SK-N-SH treated with all-trans-retinoic acid at 6 μM for 48 hours (cell line): ENCODE results near the gene COL23A1.

Source experiments
- ATAC-seq: fragments of 200-7000 bp; cut with Tn5 transposase; 3 replicates; pipeline ENCODE4 v1.9.1; 2020; ENCODE audit warnings: mild to moderate bottlenecking, moderate library complexity
- BACH2 ChIP-seq: fragments of 250-450 bp; sonication (Bioruptor Pico); IDR thresholded peaks from 2 replicates; pipeline ENCODE4 v1.9.0; 2021; ENCODE audit warnings: mild to moderate bottlenecking, borderline replicate concordance
- CSDC2 ChIP-seq: fragments of 250-450 bp; sonication (Bioruptor Pico); IDR thresholded peaks from 2 replicates; pipeline ENCODE4 v1.5.0; 2020; ENCODE audit warnings: mild to moderate bottlenecking, moderate library complexity
- ESRRG ChIP-seq: fragments of 250-450 bp; sonication (Bioruptor Pico); IDR thresholded peaks from 2 replicates; pipeline ENCODE4 v1.6.1; 2021; ENCODE audit warnings: mild to moderate bottlenecking
- GLIS3 ChIP-seq: fragments of 250-450 bp; sonication (Bioruptor Pico); IDR thresholded peaks from 2 replicates; pipeline ENCODE4 v1.5.0; 2020; ENCODE audit warnings: mild to moderate bottlenecking, moderate library complexity
- ISL1 ChIP-seq: fragments of 250-450 bp; sonication (Bioruptor Pico); IDR thresholded peaks from 2 replicates; pipeline ENCODE4 v2.1.2; 2022; ENCODE audit warnings: mild to moderate bottlenecking, moderate library complexity
- OSR1 ChIP-seq: fragments of 250-450 bp; sonication (Bioruptor Pico); IDR thresholded peaks from 2 replicates; pipeline ENCODE4 v1.8.0; 2022; ENCODE audit warnings: moderate library complexity, mild to moderate bottlenecking, inconsistent platforms
- PPARA ChIP-seq: fragments of 250-450 bp; sonication (Bioruptor Pico); IDR thresholded peaks from 2 replicates; pipeline ENCODE4 v1.5.0; 2020; ENCODE audit warnings: mild to moderate bottlenecking, borderline replicate concordance
- RARB ChIP-seq: fragments of 250-450 bp; sonication (Bioruptor Pico); IDR thresholded peaks from 2 replicates; pipeline ENCODE4 v1.8.0; 2021; ENCODE audit warnings: mild to moderate bottlenecking, moderate library complexity
- TCF4 ChIP-seq: fragments of 250-450 bp; sonication (Bioruptor Pico); IDR thresholded peaks from 2 replicates; pipeline ENCODE4 v1.8.0; 2021; ENCODE audit warnings: mild to moderate bottlenecking, moderate library complexity, borderline replicate concordance
- ZFP3 ChIP-seq: fragments of 250-450 bp; sonication (Bioruptor Pico); IDR thresholded peaks from 2 replicates; pipeline ENCODE4 v1.5.0; 2020; ENCODE audit warnings: mild to moderate bottlenecking, moderate library complexity
- ZFP30 ChIP-seq: fragments of 450-650 bp; formaldehyde crosslinking; IDR thresholded peaks from 2 replicates; pipeline ENCODE4 v1.5.0; 2022; ENCODE audit warnings: mild to moderate bottlenecking, moderate library complexity
- ZNF565 ChIP-seq: fragments of 450-650 bp; formaldehyde crosslinking; conservative IDR thresholded peaks from 2 replicates; pipeline ENCODE4 v1.5.0; 2020; ENCODE audit warnings: low read depth, mild to moderate bottlenecking, moderate library complexity
- ZNF8 ChIP-seq: fragments of 450-650 bp; formaldehyde crosslinking; IDR thresholded peaks from 2 replicates; pipeline ENCODE4 v1.5.0; 2020; ENCODE audit warnings: mild to moderate bottlenecking, moderate library complexity
- TF ChIP-seq, protein P1 (sequence below): fragments of 250-450 bp; sonication (Bioruptor Pico); IDR thresholded peaks from 2 replicates; pipeline ENCODE4 v1.5.0; 2020; ENCODE audit warnings: mild to moderate bottlenecking, moderate library complexity
- TF ChIP-seq, protein P2 (sequence below): fragments of 250-450 bp; sonication (Bioruptor Pico); IDR thresholded peaks from 2 replicates; pipeline ENCODE4 v1.5.1; 2021; ENCODE audit warnings: mild to moderate bottlenecking, moderate library complexity
- TF ChIP-seq, protein P3 (sequence below): fragments of 250-450 bp; sonication (Bioruptor Pico); IDR thresholded peaks from 2 replicates; pipeline ENCODE4 v1.5.1; 2020; ENCODE audit warnings: low read depth, mild to moderate bottlenecking, moderate library complexity
- TF ChIP-seq, protein P4 (sequence below): fragments of 250-450 bp; sonication (Bioruptor Pico); IDR thresholded peaks from 2 replicates; pipeline ENCODE4 v1.8.0; 2020; ENCODE audit warnings: mild to moderate bottlenecking, moderate library complexity, borderline replicate concordance
- TF ChIP-seq, protein P5 (sequence below): fragments of 250-450 bp; sonication (Bioruptor Pico); IDR thresholded peaks from 2 replicates; pipeline ENCODE4 v1.8.0; 2021; ENCODE audit warnings: low read depth, mild to moderate bottlenecking, moderate library complexity, borderline replicate concordance

COL23A1 gene

DNA sequence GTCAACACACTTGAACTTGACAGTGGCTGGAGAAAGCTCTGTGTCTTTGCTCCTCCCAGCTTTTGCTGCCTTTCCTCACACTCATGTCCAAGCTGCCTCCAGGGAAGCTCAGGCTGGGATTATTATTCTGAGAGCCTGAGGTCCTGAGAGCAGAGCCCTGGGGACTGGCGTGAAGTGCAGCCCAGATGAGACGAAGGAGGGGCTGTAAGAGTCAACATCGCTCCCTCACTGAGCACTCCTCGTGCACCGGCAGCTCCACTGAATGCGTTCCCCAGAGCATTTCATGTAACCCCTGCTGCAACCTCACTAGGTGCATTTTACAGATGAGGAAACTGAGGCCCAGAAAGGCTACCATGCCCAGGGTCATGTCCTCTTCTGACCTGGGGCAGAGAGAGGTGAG lies 294.1 kb downstream of the COL23A1 start:
- ATAC-seq = no peak
- TF ChIP-seq, protein P1, sequence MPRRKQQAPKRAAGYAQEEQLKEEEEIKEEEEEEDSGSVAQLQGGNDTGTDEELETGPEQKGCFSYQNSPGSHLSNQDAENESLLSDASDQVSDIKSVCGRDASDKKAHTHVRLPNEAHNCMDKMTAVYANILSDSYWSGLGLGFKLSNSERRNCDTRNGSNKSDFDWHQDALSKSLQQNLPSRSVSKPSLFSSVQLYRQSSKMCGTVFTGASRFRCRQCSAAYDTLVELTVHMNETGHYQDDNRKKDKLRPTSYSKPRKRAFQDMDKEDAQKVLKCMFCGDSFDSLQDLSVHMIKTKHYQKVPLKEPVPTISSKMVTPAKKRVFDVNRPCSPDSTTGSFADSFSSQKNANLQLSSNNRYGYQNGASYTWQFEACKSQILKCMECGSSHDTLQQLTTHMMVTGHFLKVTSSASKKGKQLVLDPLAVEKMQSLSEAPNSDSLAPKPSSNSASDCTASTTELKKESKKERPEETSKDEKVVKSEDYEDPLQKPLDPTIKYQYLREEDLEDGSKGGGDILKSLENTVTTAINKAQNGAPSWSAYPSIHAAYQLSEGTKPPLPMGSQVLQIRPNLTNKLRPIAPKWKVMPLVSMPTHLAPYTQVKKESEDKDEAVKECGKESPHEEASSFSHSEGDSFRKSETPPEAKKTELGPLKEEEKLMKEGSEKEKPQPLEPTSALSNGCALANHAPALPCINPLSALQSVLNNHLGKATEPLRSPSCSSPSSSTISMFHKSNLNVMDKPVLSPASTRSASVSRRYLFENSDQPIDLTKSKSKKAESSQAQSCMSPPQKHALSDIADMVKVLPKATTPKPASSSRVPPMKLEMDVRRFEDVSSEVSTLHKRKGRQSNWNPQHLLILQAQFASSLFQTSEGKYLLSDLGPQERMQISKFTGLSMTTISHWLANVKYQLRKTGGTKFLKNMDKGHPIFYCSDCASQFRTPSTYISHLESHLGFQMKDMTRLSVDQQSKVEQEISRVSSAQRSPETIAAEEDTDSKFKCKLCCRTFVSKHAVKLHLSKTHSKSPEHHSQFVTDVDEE (CRISPR knock-in tag) = no peak

DNA sequence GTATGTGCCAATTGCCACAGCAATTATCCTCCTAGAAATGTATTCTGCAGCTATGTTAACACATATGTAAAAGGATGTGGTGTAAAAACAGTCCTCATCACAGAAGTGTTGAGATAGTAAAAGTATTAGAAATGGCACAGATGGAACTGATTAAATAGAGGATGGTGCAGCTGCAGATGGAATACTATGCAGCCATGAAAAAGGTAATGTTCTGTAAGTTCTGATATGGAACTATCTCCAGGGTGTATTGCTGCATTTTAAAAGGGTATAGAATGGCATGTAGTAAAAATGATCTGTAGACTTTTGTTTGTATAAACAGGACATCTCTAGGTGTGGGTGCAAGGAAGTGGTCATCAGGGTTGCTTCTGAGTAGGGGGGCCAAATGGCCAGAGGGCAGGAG lies 294.6 kb downstream of the COL23A1 start:
- TF ChIP-seq ZNF565 (CRISPR knock-in tag) (no peak), ZFP3 (CRISPR knock-in tag) (no peak), PPARA (CRISPR knock-in tag) (no peak), GLIS3 (no peak), ZNF8 (CRISPR knock-in tag) (no peak)
- TF ChIP-seq, protein P2, sequence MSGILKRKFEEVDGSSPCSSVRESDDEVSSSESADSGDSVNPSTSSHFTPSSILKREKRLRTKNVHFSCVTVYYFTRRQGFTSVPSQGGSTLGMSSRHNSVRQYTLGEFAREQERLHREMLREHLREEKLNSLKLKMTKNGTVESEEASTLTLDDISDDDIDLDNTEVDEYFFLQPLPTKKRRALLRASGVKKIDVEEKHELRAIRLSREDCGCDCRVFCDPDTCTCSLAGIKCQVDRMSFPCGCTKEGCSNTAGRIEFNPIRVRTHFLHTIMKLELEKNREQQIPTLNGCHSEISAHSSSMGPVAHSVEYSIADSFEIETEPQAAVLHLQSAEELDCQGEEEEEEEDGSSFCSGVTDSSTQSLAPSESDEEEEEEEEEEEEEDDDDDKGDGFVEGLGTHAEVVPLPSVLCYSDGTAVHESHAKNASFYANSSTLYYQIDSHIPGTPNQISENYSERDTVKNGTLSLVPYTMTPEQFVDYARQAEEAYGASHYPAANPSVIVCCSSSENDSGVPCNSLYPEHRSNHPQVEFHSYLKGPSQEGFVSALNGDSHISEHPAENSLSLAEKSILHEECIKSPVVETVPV (CRISPR knock-in tag) = no peak
- TF ChIP-seq, protein P3, sequence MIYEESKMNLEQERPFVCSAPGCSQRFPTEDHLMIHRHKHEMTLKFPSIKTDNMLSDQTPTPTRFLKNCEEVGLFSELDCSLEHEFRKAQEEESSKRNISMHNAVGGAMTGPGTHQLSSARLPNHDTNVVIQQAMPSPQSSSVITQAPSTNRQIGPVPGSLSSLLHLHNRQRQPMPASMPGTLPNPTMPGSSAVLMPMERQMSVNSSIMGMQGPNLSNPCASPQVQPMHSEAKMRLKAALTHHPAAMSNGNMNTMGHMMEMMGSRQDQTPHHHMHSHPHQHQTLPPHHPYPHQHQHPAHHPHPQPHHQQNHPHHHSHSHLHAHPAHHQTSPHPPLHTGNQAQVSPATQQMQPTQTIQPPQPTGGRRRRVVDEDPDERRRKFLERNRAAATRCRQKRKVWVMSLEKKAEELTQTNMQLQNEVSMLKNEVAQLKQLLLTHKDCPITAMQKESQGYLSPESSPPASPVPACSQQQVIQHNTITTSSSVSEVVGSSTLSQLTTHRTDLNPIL (CRISPR knock-in tag) = no peak
- ATAC-seq = no peak

DNA sequence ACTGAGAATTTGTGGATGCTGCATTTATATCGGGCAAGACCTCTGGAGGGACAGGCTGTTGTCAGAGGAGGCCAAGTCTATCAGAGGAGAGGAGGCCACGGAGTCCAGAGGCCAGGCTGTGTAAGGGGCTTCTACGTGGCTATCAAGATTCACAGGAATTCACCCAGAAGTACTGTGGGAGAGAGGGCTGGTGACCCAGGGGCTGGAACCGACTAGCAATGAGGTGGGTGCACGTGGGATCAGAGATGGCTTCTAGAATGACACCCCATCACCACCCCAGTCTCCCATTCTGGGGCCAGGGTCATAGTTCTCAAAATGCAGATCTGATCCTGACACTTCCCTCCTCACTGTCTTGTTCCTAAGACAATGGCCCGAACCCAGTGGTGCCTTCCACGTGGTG lies 296.4 kb downstream of the COL23A1 start:
- TF ChIP-seq ZFP3 (CRISPR knock-in tag) (no peak), ISL1 (no peak), ESRRG (no peak), ZNF565 (CRISPR knock-in tag) (no peak)
- TF ChIP-seq, protein P2 (CRISPR knock-in tag) = no peak
- no peak for ATAC-seq

DNA sequence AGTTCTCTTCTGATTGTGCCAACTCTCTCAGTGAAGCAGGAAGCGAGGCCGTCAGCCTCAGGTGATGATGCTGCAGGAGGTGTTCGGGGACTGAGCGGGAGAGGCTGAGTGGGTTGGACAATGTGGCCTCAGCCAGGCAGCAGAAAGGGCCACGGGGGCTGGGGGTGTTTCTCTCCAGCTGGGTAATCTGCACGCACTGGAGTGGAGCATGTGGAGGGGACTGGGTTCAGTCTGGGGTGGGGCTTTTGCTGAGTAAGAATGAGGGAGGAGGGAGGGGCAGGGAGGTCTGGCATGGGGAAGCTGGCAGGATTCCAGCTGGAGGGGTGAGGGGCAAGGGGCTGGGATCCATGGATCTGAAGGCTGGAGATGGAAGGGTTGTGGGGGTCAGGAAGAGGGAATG lies 296.8 kb downstream of the COL23A1 start:
- TF ChIP-seq PPARA (CRISPR knock-in tag) (no peak), BACH2 (CRISPR knock-in tag) (no peak), ZFP30 (no peak), TCF4 (CRISPR knock-in tag) (no peak), ZNF565 (CRISPR knock-in tag) (no peak), OSR1 (CRISPR knock-in tag) (no peak), ISL1 (no peak)
- TF ChIP-seq, protein P4, sequence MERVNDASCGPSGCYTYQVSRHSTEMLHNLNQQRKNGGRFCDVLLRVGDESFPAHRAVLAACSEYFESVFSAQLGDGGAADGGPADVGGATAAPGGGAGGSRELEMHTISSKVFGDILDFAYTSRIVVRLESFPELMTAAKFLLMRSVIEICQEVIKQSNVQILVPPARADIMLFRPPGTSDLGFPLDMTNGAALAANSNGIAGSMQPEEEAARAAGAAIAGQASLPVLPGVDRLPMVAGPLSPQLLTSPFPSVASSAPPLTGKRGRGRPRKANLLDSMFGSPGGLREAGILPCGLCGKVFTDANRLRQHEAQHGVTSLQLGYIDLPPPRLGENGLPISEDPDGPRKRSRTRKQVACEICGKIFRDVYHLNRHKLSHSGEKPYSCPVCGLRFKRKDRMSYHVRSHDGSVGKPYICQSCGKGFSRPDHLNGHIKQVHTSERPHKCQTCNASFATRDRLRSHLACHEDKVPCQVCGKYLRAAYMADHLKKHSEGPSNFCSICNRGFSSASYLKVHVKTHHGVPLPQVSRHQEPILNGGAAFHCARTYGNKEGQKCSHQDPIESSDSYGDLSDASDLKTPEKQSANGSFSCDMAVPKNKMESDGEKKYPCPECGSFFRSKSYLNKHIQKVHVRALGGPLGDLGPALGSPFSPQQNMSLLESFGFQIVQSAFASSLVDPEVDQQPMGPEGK = no peak
- ATAC-seq = no peak

DNA sequence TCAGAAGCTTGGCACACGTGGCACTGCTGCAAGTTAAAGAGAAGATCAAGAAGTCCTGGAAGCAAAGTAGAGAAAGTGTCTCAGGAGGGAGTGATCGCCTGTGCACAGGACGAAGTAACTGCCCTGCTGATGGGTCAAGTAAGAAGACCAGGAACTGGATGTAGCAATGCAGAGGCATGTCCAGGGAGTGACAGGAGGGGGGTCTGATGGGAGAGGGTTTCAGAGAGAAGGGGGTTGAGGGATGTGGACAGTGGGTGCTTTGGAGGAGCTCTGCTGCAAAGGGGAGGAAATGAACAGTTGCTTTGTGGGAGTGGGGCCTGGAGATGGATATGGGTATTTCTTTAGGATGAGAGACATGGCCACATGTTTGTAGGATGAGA lies 297.4 kb downstream of the COL23A1 start:
- ATAC-seq = no peak
- TF ChIP-seq CSDC2 (CRISPR knock-in tag) (no peak), BACH2 (CRISPR knock-in tag) (no peak), ZNF565 (CRISPR knock-in tag) (no peak), ZFP30 (no peak), ESRRG (no peak), ZNF8 (CRISPR knock-in tag) (no peak), PPARA (CRISPR knock-in tag) (no peak), RARB (CRISPR knock-in tag) (no peak)
- TF ChIP-seq, protein P5, sequence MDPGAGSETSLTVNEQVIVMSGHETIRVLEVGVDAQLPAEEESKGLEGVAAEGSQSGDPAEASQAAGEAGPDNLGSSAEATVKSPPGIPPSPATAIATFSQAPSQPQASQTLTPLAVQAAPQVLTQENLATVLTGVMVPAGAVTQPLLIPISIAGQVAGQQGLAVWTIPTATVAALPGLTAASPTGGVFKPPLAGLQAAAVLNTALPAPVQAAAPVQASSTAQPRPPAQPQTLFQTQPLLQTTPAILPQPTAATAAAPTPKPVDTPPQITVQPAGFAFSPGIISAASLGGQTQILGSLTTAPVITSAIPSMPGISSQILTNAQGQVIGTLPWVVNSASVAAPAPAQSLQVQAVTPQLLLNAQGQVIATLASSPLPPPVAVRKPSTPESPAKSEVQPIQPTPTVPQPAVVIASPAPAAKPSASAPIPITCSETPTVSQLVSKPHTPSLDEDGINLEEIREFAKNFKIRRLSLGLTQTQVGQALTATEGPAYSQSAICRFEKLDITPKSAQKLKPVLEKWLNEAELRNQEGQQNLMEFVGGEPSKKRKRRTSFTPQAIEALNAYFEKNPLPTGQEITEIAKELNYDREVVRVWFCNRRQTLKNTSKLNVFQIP = no peak
- TF ChIP-seq, protein P1 (CRISPR knock-in tag) = no peak
- TF ChIP-seq, protein P4 = no peak
